Neural crest cell (in vitro differentiated cells): Measurements from ENCODE around the gene FOXRED1. TPM values are rescaled to one million over a fixed set of nuclear protein-coding genes. Genes with fewer than 3 reads are reported as not detected.

ENCODE experiments used
- DNase-seq: peaks from one replicate; pipeline ENCODE4 v3.0.0; 2021; ENCODE audit warnings: low read depth, mixed read lengths, low spot score
- H3K27ac Mint-ChIP-seq: one replicate; pipeline ENCODE4 v1.8.0; 2021; ENCODE audit warnings: mild to moderate bottlenecking, mixed read lengths; ENCODE audit not compliant: unreplicated experiment
- H3K27me3 Mint-ChIP-seq: 2 replicates; pipeline ENCODE4 v1.8.0; 2021; ENCODE audit warnings: low read depth, mild to moderate bottlenecking, mixed read lengths
- H3K36me3 Mint-ChIP-seq: 2 replicates; pipeline ENCODE4 v1.8.0; 2021; ENCODE audit warnings: low read depth, mild to moderate bottlenecking, mixed read lengths
- H3K4me1 Mint-ChIP-seq: 2 replicates; pipeline ENCODE4 v1.8.0; 2021; ENCODE audit warnings: mixed read lengths
- H3K4me3 Mint-ChIP-seq: one replicate; pipeline ENCODE4 v1.8.0; 2021; ENCODE audit warnings: mild to moderate bottlenecking, mixed read lengths
- H3K9me3 Mint-ChIP-seq: 2 replicates; pipeline ENCODE4 v1.8.0; 2021; ENCODE audit warnings: mixed read lengths
- total RNA-seq: library from RNA; stranded (reverse); gene quantifications from 2 replicates; pipeline ENCODE4 v1.2.1, GENCODE V29; 2021
- TF ChIP-seq, protein P1 (sequence below): fragments of 200-600 bp; sonication (generic); conservative IDR thresholded peaks from 2 replicates; pipeline ENCODE4 v1.5.0; 2021; ENCODE audit warnings: antibody characterized with exemption, mild to moderate bottlenecking

Gene FOXRED1
- total RNA-seq, 1 donor from 2014 or later = 55.0 TPM

DNA sequence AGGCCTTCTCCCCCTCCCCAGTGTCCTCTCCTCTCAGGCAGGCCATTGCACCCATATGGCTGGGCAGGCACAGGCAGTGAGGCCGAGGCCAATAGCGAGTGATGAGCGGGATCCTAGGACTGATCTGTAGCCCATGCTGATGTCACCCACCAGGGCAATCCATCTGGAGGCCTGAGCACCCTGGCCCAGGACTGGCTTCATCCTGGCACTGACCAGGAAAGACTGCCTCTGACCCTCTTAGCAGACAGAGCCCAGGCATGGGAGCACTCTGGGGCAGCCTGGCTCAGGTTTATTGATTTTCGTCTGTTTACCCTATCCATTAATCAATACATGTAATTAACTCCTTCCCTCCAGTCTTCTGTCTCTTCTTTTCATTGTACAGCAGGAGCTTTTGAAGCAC lies 8.8 kb downstream of the FOXRED1 start:
- TF ChIP-seq, protein P1, sequence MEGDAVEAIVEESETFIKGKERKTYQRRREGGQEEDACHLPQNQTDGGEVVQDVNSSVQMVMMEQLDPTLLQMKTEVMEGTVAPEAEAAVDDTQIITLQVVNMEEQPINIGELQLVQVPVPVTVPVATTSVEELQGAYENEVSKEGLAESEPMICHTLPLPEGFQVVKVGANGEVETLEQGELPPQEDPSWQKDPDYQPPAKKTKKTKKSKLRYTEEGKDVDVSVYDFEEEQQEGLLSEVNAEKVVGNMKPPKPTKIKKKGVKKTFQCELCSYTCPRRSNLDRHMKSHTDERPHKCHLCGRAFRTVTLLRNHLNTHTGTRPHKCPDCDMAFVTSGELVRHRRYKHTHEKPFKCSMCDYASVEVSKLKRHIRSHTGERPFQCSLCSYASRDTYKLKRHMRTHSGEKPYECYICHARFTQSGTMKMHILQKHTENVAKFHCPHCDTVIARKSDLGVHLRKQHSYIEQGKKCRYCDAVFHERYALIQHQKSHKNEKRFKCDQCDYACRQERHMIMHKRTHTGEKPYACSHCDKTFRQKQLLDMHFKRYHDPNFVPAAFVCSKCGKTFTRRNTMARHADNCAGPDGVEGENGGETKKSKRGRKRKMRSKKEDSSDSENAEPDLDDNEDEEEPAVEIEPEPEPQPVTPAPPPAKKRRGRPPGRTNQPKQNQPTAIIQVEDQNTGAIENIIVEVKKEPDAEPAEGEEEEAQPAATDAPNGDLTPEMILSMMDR = no peak
- Mint-ChIP-seq H3K27me3 (no peaks in the 10 kb centered on the region), H3K4me1 (peaks cover 15% of the 10 kb centered on the region), H3K4me3 (no peak overlapping the region), H3K27ac (no peak overlapping the region), H3K36me3 (peaks cover 7% of the 10 kb centered on the region), H3K9me3 (no peaks in the 10 kb centered on the region)
- DNase-seq = no peak

DNA sequence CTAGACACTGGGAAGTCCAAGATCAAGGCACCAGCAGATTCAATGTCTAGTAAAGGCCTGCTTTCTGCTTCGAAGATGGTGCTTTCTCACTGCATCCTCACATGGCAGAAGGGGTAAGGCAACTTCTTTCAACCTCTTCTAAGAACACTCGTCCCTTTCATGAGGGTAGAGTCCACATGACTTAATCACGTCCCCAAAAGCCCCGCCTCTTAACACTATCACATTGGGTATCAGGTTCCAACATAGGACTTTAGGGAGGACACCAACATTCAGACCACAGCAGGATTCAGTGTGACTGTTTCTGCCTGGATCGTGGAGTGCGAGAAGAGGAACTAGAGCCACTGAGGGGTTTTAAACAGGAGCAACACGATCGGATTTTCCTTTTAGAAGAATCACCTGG lies 10.2 kb downstream of the FOXRED1 start:
- Mint-ChIP-seq H3K4me3 (peak overlapping the region; percentile 68), H3K27ac (no peak overlapping the region), H3K9me3 (no peaks in the 10 kb centered on the region), H3K4me1 (peaks cover 22% of the 10 kb centered on the region), H3K36me3 (peaks cover 7% of the 10 kb centered on the region), H3K27me3 (peaks cover 3% of the 10 kb centered on the region)
- no peak for DNase-seq
- TF ChIP-seq, protein P1 = no peak

DNA sequence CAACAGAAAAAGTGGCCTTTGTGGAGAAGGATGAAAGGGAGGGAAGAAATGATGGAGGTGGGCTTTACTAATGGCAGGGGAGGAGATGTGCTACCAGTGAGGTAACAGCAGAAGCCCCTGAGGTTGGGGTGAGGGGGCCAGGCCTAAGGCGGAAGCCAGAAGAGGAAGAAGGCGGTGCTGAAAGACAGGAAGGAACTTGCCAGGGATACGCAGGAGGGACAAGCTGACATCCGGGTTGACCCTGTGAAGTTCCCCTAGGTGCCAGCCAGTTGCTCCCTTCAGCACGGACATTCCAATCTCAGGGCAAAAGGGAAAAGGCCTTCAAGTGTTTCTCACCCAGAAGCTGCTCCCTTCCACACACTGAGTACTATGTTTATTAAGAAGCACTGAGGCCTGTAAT lies 11.6 kb downstream of the FOXRED1 start:
- Mint-ChIP-seq H3K27ac (no peak overlapping the region), H3K4me3 (peak overlapping the region; percentile 68), H3K9me3 (no peaks in the 10 kb centered on the region), H3K27me3 (peaks cover 3% of the 10 kb centered on the region), H3K36me3 (peaks cover 7% of the 10 kb centered on the region), H3K4me1 (peaks cover 29% of the 10 kb centered on the region)
- TF ChIP-seq, protein P1 = no peak
- DNase-seq = no peak

DNA sequence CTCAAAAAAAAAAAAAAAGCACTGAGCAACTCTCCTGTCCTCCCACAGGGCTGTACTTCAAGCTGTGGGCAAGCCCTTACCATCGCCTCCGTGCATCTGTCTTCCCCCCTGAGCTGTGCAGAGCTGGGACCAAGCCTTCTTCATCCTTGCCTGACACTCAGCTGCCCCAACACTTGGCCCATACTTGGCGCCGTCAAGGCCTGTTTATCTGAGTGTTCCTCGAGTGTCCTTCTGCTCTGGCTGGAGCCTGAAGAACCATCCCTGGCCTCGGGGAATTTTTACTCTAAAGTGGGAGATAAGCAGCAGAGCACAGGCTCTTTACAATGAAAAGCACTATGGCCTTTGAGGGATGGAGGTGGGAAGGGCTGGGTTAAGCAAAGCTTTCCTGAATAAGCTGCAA lies 12.3 kb downstream of the FOXRED1 start:
- DNase-seq = no peak
- peaks cover 29% of the 10 kb centered on the region for H3K4me1 Mint-ChIP-seq
- H3K4me3 Mint-ChIP-seq = peak overlapping the region; percentile 92
- TF ChIP-seq, protein P1 = no peak
- peaks cover 3% of the 10 kb centered on the region for H3K27me3 Mint-ChIP-seq
- H3K9me3 Mint-ChIP-seq = no peaks in the 10 kb centered on the region
- peaks cover 5% of the 10 kb centered on the region for H3K36me3 Mint-ChIP-seq
- H3K27ac Mint-ChIP-seq = no peak overlapping the region

DNA sequence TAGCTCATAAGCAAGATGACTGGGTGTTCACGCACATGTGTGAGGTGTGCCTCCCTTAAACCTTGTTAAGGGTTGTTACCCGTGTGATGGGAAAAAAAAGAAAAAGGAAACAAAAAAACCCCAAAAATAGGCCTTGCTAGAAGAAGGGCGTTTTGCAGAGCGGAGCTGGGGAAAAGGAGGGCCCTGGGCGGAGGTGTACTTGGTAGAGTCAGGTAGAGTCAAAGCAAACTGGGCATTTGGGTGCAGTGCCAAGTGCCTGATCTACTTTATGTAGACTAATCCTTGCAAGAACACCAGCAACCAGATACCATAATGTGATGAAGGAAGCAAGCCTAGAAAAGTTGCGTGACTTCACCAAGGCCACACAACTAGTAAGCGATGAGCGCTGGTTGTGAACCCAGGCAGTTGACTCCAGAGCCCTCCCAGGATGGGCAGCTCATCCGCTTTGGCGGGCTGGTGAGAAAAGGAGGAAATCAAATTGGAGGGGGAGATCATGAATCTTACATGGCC lies 12.8 kb downstream of the FOXRED1 start:
- Mint-ChIP-seq H3K9me3 (no peaks in the 10 kb centered on the region), H3K27ac (no peak overlapping the region), H3K27me3 (peaks cover 3% of the 10 kb centered on the region), H3K4me3 (peak overlapping the region; percentile 92), H3K4me1 (peaks cover 31% of the 10 kb centered on the region), H3K36me3 (peaks cover 5% of the 10 kb centered on the region)
- no peak for DNase-seq
- TF ChIP-seq, protein P1 = no peak
